GM12878 (cell line): ENCODE measurements around the gene ZNF688. TPM values are rescaled to one million over a fixed set of nuclear protein-coding genes. Genes with fewer than 3 reads are reported as not detected.
A peak's percentile ranks its signal among the peaks of the same experiment; 100 is the strongest.

ENCODE experiments used
- CTCF ChIP-seq, 3 experiments: IDR thresholded peaks in 2 of 3; conservative IDR thresholded peaks in 1 of 3; 2 replicates each; pipeline ENCODE4 v1.5.1; 2011; ENCODE audit warnings: low read depth in 3 of 3, low read length in 3 of 3, mild to moderate bottlenecking in 3 of 3, control low read depth in 2 of 3, moderate library complexity in 2 of 3, inconsistent platforms in 1 of 3, mixed read lengths in 1 of 3; ENCODE audit not compliant: control insufficient read depth in 2 of 3, insufficient read depth in 1 of 3; ENCODE audit errors: extremely low read depth in 1 of 3
- FOXM1 ChIP-seq: IDR thresholded peaks from 2 replicates; pipeline ENCODE4 v1.6.1; 2012; ENCODE audit warnings: low read depth, mild to moderate bottlenecking, inconsistent platforms, low read length, moderate library complexity
- GABPA ChIP-seq: IDR thresholded peaks from 2 replicates; pipeline ENCODE4 v1.6.1; 2014; ENCODE audit warnings: antibody characterized with exemption, low read depth, mild to moderate bottlenecking, inconsistent platforms
- MTA3 ChIP-seq: IDR thresholded peaks from 2 replicates; pipeline ENCODE4 v1.6.1; 2012; ENCODE audit warnings: low read length, inconsistent platforms, borderline replicate concordance
- MYB ChIP-seq: fragments of 150-350 bp; IDR thresholded peaks from 2 replicates; pipeline ENCODE4 v1.6.1; 2014; ENCODE audit warnings: mild to moderate bottlenecking, low read depth, low read length, borderline replicate concordance
- NR2C2 ChIP-seq: IDR thresholded peaks from 2 replicates; pipeline ENCODE4 v1.6.1; 2011; ENCODE audit warnings: borderline replicate concordance, low read depth; ENCODE audit not compliant: control insufficient read depth, insufficient read length
- STAT1 ChIP-seq: fragments of 450-650 bp; conservative IDR thresholded peaks from 2 replicates; pipeline ENCODE4 v1.6.1; 2014; ENCODE audit warnings: antibody characterized with exemption, mild to moderate bottlenecking
- SUZ12 ChIP-seq: fragments of 200-600 bp; sonication (generic); IDR thresholded peaks from one replicate; pipeline ENCODE4 v1.6.1; 2018; ENCODE audit warnings: antibody characterized with exemption, mild to moderate bottlenecking; ENCODE audit not compliant: unreplicated experiment
- YY1 ChIP-seq: IDR thresholded peaks from 2 replicates; pipeline ENCODE4 v1.6.1; 2011; ENCODE audit warnings: low read depth, mild to moderate bottlenecking, low read length
- ZBTB33 ChIP-seq: fragments of 450-650 bp; IDR thresholded peaks from 2 replicates; pipeline ENCODE4 v1.6.1; 2017; ENCODE audit warnings: mild to moderate bottlenecking
- ZNF24 ChIP-seq: fragments of 450-650 bp; IDR thresholded peaks from 2 replicates; pipeline ENCODE4 v1.6.1; 2017; ENCODE audit warnings: antibody characterized with exemption, mild to moderate bottlenecking
- ZNF622 ChIP-seq: fragments of 450-650 bp; IDR thresholded peaks from 2 replicates; pipeline ENCODE4 v1.6.1; 2017; ENCODE audit warnings: mild to moderate bottlenecking, inconsistent platforms
- ZZZ3 ChIP-seq: IDR thresholded peaks from 2 replicates; pipeline ENCODE4 v1.6.1; 2011; ENCODE audit warnings: low read depth; ENCODE audit not compliant: control insufficient read depth, insufficient read length
- polyA plus RNA-seq, 11 experiments: library from polyadenylated mRNA; depleted of rRNA in 4 of 11; unstranded in 6 of 11; stranded (reverse) in 5 of 11; fragments of >200 nt; fragmentation: Nextera tagmentation in 4 of 11; fragmentation: Illumina TruSeq in 1 of 11; extraction: Ambion mirVana in 4 of 11; extraction: Trizol in 1 of 11; gene quantifications; 1 replicate in 1 of 11; 2 replicates in 10 of 11; pipeline versions ENCODE4 v1.2.1 to v1.2.3, GENCODE V29; 2011 to 2016; ENCODE audit warnings: inconsistent platforms in 2 of 11, missing spikeins in 2 of 11, low read depth in 1 of 11
- total RNA-seq, 4 experiments: library from RNA; depleted of rRNA in 3 of 4; stranded (reverse); fragments of >200 nt in 3 of 4; fragmentation: Illumina TruSeq in 1 of 4; extraction: Trizol in 1 of 4; gene quantifications; 2 replicates each; pipeline versions ENCODE4 v1.2.1 to v1.2.3, GENCODE V29; 2013 to 2021
- TF ChIP-seq, protein P1 (sequence below): fragments of 450-650 bp; IDR thresholded peaks from 2 replicates; pipeline ENCODE4 v1.6.1; 2017; ENCODE audit warnings: mild to moderate bottlenecking, moderate library complexity
- TF ChIP-seq, protein P2 (sequence below): IDR thresholded peaks from 2 replicates; pipeline ENCODE4 v1.6.1; 2012; ENCODE audit warnings: low read depth, low read length, improper control_type of control experiment
- TF ChIP-seq, protein P3 (sequence below): IDR thresholded peaks from 2 replicates; pipeline ENCODE4 v1.6.1; 2012; ENCODE audit warnings: low read depth, low read length, improper control_type of control experiment
- TF ChIP-seq, protein P4 (sequence below): IDR thresholded peaks from 2 replicates; pipeline ENCODE4 v1.6.1; 2012; ENCODE audit warnings: low read length, inconsistent platforms

ZNF688 gene
- total and polyA plus RNA-seq, 10 of the 15 experiments (the other 5 are each of a cell fraction or from before 2014, with no cell fraction given): 0.14 to 17.4 (median 10.6) TPM

DNA sequence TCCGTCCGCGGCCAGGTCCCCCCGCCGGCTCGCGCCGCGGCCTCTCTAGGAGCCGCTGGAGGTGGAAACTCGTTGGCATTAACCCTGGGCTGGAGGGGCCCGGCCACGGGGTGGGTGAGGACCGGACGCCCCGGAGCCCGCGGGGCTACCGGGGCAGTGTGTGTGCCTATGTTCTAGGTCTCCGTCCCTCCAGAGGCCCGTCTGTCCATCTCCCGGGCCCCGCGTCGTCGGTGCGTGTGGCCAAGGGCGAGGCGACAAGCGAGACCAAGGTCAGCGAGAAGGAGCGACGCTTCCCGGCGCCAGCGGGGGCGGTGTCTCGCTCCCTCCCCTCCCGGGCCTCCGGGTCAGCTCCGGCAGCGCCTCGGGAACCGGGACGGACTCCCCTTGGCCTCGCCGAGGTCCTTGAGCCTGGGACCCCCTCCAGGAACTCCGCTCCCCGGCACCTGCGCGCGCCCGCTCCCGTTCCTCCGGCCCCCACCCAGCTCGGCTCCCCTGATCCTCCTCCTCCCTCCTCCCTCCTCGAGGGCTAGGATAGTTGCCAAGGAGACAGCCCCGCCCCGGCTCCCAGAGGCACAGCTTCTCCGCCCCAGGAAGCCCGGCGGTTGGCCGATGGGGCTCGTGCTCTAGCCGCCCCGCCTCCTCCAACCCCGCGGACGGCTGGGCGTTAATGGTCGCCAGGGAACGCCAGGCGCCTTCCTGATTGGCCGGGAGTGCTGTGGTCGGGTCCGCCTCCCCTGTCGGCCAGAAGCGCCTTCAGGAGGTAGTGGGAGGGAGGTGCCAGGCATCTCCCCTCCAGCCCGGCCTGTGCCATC lies 44.5 kb downstream of the ZNF688 start (continued):
- TF ChIP-seq, protein P1, sequence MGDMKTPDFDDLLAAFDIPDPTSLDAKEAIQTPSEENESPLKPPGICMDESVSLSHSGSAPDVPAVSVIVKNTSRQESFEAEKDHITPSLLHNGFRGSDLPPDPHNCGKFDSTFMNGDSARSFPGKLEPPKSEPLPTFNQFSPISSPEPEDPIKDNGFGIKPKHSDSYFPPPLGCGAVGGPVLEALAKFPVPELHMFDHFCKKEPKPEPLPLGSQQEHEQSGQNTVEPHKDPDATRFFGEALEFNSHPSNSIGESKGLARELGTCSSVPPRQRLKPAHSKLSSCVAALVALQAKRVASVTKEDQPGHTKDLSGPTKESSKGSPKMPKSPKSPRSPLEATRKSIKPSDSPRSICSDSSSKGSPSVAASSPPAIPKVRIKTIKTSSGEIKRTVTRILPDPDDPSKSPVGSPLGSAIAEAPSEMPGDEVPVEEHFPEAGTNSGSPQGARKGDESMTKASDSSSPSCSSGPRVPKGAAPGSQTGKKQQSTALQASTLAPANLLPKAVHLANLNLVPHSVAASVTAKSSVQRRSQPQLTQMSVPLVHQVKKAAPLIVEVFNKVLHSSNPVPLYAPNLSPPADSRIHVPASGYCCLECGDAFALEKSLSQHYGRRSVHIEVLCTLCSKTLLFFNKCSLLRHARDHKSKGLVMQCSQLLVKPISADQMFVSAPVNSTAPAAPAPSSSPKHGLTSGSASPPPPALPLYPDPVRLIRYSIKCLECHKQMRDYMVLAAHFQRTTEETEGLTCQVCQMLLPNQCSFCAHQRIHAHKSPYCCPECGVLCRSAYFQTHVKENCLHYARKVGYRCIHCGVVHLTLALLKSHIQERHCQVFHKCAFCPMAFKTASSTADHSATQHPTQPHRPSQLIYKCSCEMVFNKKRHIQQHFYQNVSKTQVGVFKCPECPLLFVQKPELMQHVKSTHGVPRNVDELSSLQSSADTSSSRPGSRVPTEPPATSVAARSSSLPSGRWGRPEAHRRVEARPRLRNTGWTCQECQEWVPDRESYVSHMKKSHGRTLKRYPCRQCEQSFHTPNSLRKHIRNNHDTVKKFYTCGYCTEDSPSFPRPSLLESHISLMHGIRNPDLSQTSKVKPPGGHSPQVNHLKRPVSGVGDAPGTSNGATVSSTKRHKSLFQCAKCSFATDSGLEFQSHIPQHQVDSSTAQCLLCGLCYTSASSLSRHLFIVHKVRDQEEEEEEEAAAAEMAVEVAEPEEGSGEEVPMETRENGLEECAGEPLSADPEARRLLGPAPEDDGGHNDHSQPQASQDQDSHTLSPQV: no peak
- no peak for TF ChIP-seq NR2C2
- no peak for TF ChIP-seq ZZZ3
- TF ChIP-seq ZNF24: no peak
- TF ChIP-seq STAT1: peak; percentile 73; the same call in 1 of the 2 replicates
- no peak for TF ChIP-seq FOXM1
- TF ChIP-seq, protein P2, sequence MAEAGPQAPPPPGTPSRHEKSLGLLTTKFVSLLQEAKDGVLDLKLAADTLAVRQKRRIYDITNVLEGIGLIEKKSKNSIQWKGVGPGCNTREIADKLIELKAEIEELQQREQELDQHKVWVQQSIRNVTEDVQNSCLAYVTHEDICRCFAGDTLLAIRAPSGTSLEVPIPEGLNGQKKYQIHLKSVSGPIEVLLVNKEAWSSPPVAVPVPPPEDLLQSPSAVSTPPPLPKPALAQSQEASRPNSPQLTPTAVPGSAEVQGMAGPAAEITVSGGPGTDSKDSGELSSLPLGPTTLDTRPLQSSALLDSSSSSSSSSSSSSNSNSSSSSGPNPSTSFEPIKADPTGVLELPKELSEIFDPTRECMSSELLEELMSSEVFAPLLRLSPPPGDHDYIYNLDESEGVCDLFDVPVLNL: no peak
- no peak for TF ChIP-seq GABPA
- peak; percentile 19 to 42 (median 25); a peak in 4 of 6 replicates for TF ChIP-seq CTCF (IDR thresholded peaks at IDR 0.05 in 2 of 3, conservative IDR thresholded peaks at IDR 0.05 in 1 of 3; ENCODE audit: control insufficient read depth in 2 of 3, extremely low read depth in 1 of 3, insufficient read depth in 1 of 3, low read depth in 3 of 3, low read length in 3 of 3)
- no peak for TF ChIP-seq ZNF622
- TF ChIP-seq ZBTB33: no peak
- peak; percentile 72 for TF ChIP-seq YY1
- TF ChIP-seq, protein P3, sequence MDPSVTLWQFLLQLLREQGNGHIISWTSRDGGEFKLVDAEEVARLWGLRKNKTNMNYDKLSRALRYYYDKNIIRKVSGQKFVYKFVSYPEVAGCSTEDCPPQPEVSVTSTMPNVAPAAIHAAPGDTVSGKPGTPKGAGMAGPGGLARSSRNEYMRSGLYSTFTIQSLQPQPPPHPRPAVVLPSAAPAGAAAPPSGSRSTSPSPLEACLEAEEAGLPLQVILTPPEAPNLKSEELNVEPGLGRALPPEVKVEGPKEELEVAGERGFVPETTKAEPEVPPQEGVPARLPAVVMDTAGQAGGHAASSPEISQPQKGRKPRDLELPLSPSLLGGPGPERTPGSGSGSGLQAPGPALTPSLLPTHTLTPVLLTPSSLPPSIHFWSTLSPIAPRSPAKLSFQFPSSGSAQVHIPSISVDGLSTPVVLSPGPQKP: 0 out of 2 replicates have a peak, but pooled peaks have one; percentile 31
- no peak for TF ChIP-seq SUZ12
- TF ChIP-seq MYB: no peak
- TF ChIP-seq MTA3: no peak
- TF ChIP-seq, protein P4, sequence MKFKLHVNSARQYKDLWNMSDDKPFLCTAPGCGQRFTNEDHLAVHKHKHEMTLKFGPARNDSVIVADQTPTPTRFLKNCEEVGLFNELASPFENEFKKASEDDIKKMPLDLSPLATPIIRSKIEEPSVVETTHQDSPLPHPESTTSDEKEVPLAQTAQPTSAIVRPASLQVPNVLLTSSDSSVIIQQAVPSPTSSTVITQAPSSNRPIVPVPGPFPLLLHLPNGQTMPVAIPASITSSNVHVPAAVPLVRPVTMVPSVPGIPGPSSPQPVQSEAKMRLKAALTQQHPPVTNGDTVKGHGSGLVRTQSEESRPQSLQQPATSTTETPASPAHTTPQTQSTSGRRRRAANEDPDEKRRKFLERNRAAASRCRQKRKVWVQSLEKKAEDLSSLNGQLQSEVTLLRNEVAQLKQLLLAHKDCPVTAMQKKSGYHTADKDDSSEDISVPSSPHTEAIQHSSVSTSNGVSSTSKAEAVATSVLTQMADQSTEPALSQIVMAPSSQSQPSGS: no peak
